Testis (tissue), 3 donors: ENCODE results near the gene ZNF35. TPM values are rescaled to one million over a fixed set of nuclear protein-coding genes. Genes with fewer than 3 reads are reported as not detected.

Experiments used
- DNase-seq: peaks from one replicate; pipeline ENCODE4 v3.0.0-alpha.2; 2019
- H3K27ac ChIP-seq, 2 donors: fragments of 200-600 bp; sonication (generic); one replicate each; pipeline ENCODE4 v1.5.1; 2019
- H3K27me3 ChIP-seq: fragments of 200-600 bp; sonication (generic); one replicate; pipeline ENCODE4 v1.5.1; 2019
- H3K36me3 ChIP-seq: fragments of 200-600 bp; sonication (generic); one replicate; pipeline ENCODE4 v1.5.1; 2017; ENCODE audit warnings: low read depth; ENCODE audit errors: missing control alignments
- H3K4me1 ChIP-seq: fragments of 200-600 bp; sonication (generic); one replicate; pipeline ENCODE4 v1.5.1; 2019
- H3K4me3 ChIP-seq, 2 donors: fragments of 200-600 bp; sonication (generic); one replicate each; pipeline ENCODE4 v1.5.1; 2017 to 2019
- H3K9me3 ChIP-seq: fragments of 200-600 bp; sonication (generic); one replicate; pipeline ENCODE4 v1.5.1; 2017
- POLR2A ChIP-seq: fragments of 450-650 bp; IDR thresholded peaks from one replicate; pipeline ENCODE4 v1.6.1; 2017; ENCODE audit warnings: antibody characterized with exemption, mild to moderate bottlenecking, moderate library complexity
- WGBS, 2 donors: methylation state at CpG; one replicate each; pipeline ENCODE4 v1.1.5; 2018; 5-methylcytosine and 5-hydroxymethylcytosine counted together
- intact Hi-C: fragments of 100-400 bp; cut with DNase I; formaldehyde crosslinking; loops from one replicate; pipeline ENCODE4 v1.15.1; 2023; ENCODE audit warnings: low total_unique reads
- polyA plus RNA-seq: library from polyadenylated mRNA; stranded (reverse); fragments of 350-450 nt; fragmentation: Illumina TruSeq; extraction: RNeasy Lipid Tissue Mini Kit (QIAGEN cat#74804); gene quantifications from one replicate; pipeline ENCODE4 v1.2.3, GENCODE V29; 2014; ENCODE audit warnings: low read depth, low replicate concordance; ENCODE audit not compliant: insufficient read depth
- total RNA-seq, 2 donors: library from RNA; depleted of rRNA; stranded (reverse); fragments of >200 nt; gene quantifications; one replicate each; pipeline ENCODE4 v1.2.3, GENCODE V29; 2016
- TF ChIP-seq, protein P1 (sequence below), 3 experiments: fragments of 450-650 bp in 2 of 3; fragments of 200-600 bp in 1 of 3; sonication (generic) in 1 of 3; IDR thresholded peaks; one replicate each; pipeline ENCODE4 v1.5.1; 2016 to 2019; ENCODE audit warnings: antibody characterized with exemption in 3 of 3, mild to moderate bottlenecking in 2 of 3, moderate library complexity in 1 of 3

The ZNF35 gene
- total and polyA plus RNA-seq, 3 donors from 2014 or later = 19.8 to 26.6 (median 20.3) TPM

DNA sequence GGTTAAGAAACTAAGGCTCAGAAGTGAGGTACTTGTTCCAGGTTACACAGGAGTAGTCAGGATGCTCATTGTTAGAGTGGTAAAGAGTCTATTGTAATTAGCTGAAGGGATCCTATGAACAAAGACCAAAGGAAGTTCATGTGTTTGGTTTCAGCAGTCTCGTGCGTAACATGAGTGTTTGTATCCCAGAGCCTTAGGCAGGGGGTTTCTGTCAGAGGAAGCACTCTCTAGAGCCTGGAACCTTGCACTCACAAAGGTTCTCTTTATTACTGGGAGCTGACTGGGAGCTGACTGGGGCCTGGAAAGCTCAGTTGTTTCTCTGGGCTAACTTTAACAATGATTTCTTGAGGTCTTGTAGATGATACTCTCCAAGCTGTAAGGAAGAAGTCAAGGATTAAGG is 19.8 kb upstream of the ZNF35 start:
- Histone ChIP-seq H3K36me3 (no peaks in the 10 kb centered on the region), H3K9me3 (no peaks in the 10 kb centered on the region), H3K4me1 (peaks cover 5% of the 10 kb centered on the region), H3K27me3 (no peaks in the 10 kb centered on the region), H3K27ac (no peak overlapping the region), H3K4me3 (no peak overlapping the region)
- no peak for TF ChIP-seq POLR2A
- TF ChIP-seq, protein P1, sequence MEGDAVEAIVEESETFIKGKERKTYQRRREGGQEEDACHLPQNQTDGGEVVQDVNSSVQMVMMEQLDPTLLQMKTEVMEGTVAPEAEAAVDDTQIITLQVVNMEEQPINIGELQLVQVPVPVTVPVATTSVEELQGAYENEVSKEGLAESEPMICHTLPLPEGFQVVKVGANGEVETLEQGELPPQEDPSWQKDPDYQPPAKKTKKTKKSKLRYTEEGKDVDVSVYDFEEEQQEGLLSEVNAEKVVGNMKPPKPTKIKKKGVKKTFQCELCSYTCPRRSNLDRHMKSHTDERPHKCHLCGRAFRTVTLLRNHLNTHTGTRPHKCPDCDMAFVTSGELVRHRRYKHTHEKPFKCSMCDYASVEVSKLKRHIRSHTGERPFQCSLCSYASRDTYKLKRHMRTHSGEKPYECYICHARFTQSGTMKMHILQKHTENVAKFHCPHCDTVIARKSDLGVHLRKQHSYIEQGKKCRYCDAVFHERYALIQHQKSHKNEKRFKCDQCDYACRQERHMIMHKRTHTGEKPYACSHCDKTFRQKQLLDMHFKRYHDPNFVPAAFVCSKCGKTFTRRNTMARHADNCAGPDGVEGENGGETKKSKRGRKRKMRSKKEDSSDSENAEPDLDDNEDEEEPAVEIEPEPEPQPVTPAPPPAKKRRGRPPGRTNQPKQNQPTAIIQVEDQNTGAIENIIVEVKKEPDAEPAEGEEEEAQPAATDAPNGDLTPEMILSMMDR (IDR thresholded peaks at IDR 0.05) = no peak
- DNase-seq = no peak
- WGBS, 2 donors = 89 to 97% methylated on average over 2 of the region's 2 CpGs
- intact Hi-C loops = no loop called here

DNA sequence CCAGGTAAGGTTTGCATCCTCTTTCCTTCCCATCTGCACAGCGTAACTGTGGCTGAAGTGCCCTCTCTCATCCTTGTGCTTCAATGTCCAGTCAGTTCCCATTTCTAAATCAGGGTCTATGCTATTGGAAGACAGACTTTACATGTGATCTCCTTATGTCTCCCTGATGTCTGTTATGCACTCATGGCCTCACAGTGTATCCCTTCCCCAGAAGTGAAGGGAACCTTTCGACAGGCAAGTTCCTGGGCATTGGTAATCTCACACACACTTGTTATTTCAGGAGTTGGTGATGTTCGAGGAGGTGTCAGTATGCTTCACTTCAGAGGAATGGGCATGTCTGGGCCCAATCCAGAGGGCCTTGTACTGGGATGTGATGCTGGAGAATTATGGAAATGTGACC is 16.3 kb upstream of the ZNF35 start:
- Histone ChIP-seq H3K27me3 (no peaks in the 10 kb centered on the region), H3K4me3 (no peak overlapping the region), H3K9me3 (no peaks in the 10 kb centered on the region), H3K36me3 (no peaks in the 10 kb centered on the region), H3K27ac (no peak overlapping the region), H3K4me1 (no peaks in the 10 kb centered on the region)
- TF ChIP-seq POLR2A = no peak
- TF ChIP-seq, protein P1 (IDR thresholded peaks at IDR 0.05) = no peak
- no peak for DNase-seq
- WGBS, 2 donors = 91 to 92% methylated on average over 3 of the region's 3 CpGs
- intact Hi-C loops = no loop called here

DNA sequence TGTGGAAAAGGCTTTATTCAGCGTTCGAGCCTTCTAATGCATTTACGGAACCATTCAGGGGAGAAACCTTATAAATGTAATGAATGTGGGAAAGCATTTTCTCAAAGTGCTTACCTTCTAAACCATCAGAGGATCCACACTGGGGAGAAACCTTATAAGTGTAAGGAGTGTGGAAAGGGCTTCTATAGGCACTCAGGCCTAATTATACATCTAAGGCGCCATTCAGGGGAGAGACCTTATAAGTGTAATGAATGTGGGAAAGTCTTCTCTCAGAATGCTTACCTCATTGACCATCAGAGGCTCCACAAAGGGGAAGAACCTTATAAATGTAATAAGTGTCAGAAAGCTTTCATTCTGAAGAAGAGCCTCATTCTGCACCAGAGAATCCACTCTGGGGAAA is 6.2 kb upstream of the ZNF35 start:
- no peak for DNase-seq
- TF ChIP-seq, protein P1 (IDR thresholded peaks at IDR 0.05) = no peak
- TF ChIP-seq POLR2A = no peak
- Histone ChIP-seq H3K9me3 (no peaks in the 10 kb centered on the region), H3K27ac (no peak overlapping the region), H3K27me3 (no peaks in the 10 kb centered on the region), H3K4me3 (no peak overlapping the region), H3K36me3 (peaks cover 16% of the 10 kb centered on the region), H3K4me1 (no peaks in the 10 kb centered on the region)
- WGBS, 2 donors = 95 to 99% methylated on average over 4 of the region's 4 CpGs
- intact Hi-C loops = no loop called here

- no peak for DNase-seq
- no peak for TF ChIP-seq POLR2A
- TF ChIP-seq, protein P1 (IDR thresholded peaks at IDR 0.05) = no peak
- intact Hi-C loops = no loop called here
- H3K4me3 ChIP-seq = no peak overlapping the region
- no peaks in the 10 kb centered on the region for H3K9me3 ChIP-seq
- H3K27ac ChIP-seq = no peak overlapping the region
- H3K36me3 ChIP-seq = peaks cover 13% of the 10 kb centered on the region
- no peaks in the 10 kb centered on the region for H3K27me3 ChIP-seq
- H3K4me1 ChIP-seq = no peaks in the 10 kb centered on the region
- WGBS, 2 donors = 97 to 98% methylated on average over 4 of the region's 4 CpGs
These were observed 5.5 kb upstream of the ZNF35 start for GRCh38 chr3:44643024-44643423.

DNA sequence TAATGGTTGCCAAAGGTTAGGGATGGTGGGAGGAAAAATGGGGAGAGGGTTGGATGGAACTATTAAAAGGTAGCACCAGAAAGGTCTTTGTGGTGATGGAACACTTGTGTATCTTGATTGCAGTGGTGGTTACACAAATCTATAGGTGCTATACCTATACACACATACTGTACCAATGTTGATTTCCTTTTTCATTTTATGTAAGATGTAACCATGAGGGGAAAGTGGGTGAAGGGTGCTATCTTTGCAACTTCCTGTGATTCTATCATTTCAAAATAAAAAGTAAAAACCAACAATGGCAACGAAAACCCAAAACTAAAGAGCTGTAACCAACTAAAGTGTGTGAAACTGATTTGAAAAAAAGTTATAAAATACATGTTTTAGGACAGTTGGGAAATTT is 761 bp upstream of the ZNF35 start:
- Histone ChIP-seq H3K36me3 (no peaks in the 10 kb centered on the region), H3K4me1 (peaks cover 9% of the 10 kb centered on the region), H3K27me3 (no peaks in the 10 kb centered on the region), H3K9me3 (no peaks in the 10 kb centered on the region), H3K27ac (no peak overlapping the region), H3K4me3 (no peak overlapping the region)
- TF ChIP-seq POLR2A = no peak
- TF ChIP-seq, protein P1 (IDR thresholded peaks at IDR 0.05) = no peak
- 68 to 75% methylated on average over 1 of the region's 1 CpG for WGBS, 2 donors
- no peak for DNase-seq
- intact Hi-C loops = no loop called here
